Fibroblast of skin of back (primary cell): ENCODE measurements around the gene THOC6. TPM values are rescaled to one million over a fixed set of nuclear protein-coding genes. Genes with fewer than 3 reads are reported as not detected.
A peak's percentile ranks its signal among the peaks of the same experiment; 100 is the strongest.

Experiments used
- DNase-seq: peaks from one replicate; pipeline ENCODE4 v3.0.0-alpha.2; 2013
- polyA plus RNA-seq, 2 experiments: library from polyadenylated mRNA; unstranded; fragments of 120-200 nt; gene quantifications; one replicate each; pipeline ENCODE4 v1.2.1, GENCODE V29; 2013; ENCODE audit not compliant: insufficient read length in 2 of 2

The THOC6 gene
- 27.3 TPM for polyA plus RNA-seq (2013, experiment 1 of 2; ENCODE audit: insufficient read length)
- 21.9 TPM for polyA plus RNA-seq (2013, experiment 2 of 2; ENCODE audit: insufficient read length)

GRCh38 chr16:3023669-3024478 is at the start of gene THOC6, which contains the start of gene HCFC1R1:
Gene THOC6, plus strand, starts transcription at chr16:3024035. Its CDS starts 292 bp downstream, at chr16:3024327.
Gene HCFC1R1, minus strand, starts transcription at chr16:3023942. Its CDS starts 1 bp downstream, at chr16:3023941.
- DNase-seq: peak; percentile 97

DNA sequence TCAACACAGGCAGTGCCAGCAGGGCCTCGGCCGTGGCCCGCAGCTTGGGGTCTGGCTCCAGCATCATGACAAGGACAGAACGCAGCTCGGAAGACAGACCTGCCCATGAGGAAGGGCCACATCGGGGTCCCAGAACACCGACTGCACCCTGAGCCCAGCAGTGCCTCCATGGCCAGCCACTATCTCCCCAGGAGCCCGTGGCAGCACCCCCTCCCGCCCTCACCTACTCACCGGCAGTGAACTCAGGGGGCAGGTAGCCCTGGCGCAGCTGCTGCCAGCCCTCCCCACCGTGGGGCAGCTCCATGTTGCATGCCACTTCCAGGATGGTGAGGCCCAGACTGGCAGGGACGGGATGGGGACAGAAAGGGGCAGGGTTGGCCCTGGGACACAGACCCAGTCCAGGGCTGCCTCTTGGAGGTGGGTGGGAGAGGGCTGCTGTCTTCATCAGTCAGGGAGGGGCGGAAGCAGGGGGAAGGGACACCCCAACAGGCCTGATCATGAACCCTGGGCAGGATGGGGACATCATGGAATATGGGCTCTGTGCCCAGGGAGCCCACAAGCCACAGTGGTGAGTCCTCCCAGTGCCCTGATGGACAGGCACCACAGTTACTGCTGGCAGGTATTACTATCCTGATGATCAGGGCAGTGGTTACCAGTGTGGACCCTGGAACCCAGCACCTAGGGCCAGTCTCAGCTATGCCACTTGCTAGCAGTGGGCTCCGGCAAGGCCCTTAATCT is 49.3 kb upstream of the THOC6 start:
- DNase-seq: no peak

DNA sequence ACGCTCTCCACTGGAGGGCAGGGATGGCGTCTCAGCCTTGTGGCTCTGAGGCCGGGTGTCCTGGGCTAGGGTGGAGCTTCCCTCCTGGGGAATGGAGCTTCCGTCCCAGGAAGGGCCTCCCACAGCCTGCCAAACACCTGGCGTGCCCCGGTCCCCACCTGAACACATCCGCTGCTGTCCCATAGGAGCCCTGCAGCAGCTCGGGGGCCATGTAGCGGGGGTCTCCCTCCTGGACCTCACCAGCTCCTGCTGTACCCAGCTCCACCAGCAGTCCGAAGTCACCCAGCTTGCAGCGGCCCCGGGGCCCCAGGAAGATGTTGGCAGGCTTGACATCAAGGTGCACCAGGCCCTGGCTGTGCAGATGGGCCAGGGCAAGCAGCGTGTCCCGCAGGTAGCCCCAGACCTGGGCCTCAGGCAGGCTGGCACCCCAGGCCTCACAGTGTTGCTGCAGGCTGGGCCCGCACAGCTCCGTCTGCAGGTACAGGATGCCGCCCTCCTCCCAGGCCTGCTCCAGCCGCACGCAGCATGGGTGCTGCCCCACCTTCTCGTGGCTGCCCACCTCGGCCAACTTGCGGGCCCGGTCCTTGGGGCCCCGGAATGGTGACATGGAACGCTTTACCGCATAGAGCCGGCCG is 48.6 kb upstream of the THOC6 start:
- DNase-seq: no peak

DNA sequence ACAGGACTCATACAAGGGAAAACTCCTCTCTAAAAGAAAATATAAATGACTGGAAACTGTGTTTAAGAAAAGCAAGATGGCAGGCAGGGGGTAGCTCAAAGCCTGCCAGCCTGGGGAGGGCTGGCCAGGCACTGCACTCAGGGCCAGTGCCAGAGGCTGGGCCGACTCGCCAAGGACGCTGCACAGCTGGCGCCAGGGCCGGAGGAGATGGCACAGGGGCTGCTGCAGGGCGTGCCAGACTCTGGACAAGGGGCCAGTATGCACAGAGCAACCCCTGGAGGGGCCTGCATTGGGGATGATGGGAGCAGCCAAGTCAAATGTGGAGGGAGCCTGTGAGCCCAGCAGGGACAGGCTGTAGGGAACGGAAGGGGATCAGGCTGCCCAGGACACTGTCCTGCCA is 47.6 kb upstream of the THOC6 start:
- DNase-seq: no peak

DNA sequence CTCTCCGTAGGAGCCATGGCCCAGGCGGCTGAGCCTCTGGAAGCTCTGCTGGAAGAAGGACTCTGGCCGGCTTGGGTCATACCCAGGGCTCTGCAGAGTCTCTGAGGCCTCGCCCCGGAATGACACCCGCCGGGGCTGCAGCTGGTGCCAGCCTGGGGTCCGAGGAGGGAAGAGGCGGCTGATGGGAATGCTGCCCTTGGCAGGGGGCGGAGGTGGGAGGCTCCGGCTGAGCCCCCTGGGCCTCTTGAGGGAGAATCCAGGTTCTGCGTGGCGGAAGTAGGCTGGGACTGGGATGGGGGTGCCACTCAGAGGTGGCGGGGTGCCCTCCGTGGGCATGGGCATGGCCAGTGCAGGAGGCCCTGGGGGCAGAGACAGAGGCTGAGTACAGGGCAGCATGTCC is 47.2 kb upstream of the THOC6 start:
- DNase-seq: no peak

DNA sequence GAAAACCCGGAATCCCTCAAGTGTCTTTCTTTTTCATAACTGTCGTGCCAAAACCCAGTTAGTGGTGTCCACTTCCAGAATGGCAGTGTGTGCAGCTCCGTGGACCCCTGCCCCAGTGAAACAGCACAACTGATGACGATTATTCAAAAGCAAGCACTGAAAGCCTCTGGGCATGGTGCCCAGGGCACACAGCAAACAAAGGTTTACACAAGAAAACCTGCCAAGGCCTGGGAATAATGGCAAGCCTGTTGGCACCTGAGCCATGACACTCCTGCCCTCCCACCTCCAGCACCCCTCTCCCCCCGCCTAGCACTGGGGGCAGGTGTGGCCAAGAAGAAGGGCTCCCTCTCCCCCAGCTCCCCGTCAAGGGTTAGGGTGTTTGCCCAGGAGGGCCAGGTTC is 46.4 kb upstream of the THOC6 start:
- no peak for DNase-seq

- no peak for DNase-seq
These were observed 44.1 kb upstream of the THOC6 start for GRCh38 chr16:2979669-2980226.

- peak; percentile 83 for DNase-seq
These were observed 43.3 kb upstream of the THOC6 start, which contains the start of gene PKMYT1 for GRCh38 chr16:2980227-2981176. Gene PKMYT1, minus strand, starts transcription at chr16:2980446. Its CDS starts 789 bp downstream, at chr16:2979657.

GRCh38 chr16:2981177-2981898 is 42.5 kb upstream of the THOC6 start:
- no peak for DNase-seq

DNA sequence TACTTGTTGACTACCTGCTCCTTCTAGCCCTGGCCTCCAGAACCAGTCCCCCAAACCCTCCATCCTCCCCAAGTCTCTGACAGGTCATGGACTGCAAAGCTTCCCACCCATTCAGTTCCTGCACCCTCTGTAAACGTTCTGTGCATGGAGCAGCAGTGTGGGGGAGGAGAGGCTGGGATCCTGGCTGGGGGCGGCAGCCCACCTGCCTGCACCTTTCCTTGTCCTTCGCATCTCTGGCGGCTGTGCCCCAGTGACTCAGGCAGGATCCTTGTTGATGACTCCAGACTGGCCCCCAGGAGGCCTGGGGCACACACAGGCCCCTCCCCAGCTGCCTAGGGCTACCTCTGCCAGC is 42.0 kb upstream of the THOC6 start:
- DNase-seq: no peak

DNA sequence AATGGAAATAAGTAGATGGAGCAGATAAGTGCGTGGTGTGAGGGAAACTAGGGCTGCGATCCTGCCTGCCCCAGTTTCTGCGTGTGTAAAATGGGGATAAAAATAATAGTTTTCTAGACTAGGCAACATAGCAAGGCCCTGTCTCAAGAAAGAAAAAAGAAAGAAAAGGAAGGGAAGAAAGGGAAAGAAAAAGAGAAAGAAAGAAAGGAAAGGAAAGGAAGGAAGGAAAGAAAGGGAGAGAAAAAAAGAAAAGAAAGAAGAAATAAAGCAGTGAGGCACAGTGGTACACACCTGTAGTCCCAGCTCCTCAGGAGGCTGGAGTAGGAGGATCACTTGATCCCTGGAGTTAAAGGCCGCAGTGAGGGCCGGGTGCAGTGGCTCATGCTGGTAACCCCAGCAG is 41.4 kb upstream of the THOC6 start:
- no peak for DNase-seq

- DNase-seq: peak; percentile 82
These were observed 40.1 kb upstream of the THOC6 start for GRCh38 chr16:2983706-2984136.

DNA sequence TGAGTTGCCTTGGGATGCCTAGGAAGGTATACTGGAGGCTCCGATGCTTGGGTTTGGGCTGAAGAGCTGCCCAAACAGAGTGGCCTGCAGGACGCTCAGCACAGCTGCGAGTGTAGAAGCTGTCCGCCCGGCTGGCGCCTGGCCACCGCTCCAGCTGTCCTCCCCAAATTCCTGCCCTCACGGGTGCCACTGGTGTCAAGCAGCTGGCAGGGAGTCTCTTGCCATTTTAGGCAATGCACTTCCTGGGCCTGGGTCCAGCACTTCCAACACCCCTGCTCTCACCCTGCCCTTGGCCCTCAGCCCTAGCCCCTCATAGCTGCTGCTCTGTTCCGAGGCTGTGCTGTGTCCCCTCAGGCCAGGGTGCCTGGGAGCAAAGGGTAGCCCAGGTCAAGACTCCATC is 38.4 kb upstream of the THOC6 start:
- no peak for DNase-seq

DNA sequence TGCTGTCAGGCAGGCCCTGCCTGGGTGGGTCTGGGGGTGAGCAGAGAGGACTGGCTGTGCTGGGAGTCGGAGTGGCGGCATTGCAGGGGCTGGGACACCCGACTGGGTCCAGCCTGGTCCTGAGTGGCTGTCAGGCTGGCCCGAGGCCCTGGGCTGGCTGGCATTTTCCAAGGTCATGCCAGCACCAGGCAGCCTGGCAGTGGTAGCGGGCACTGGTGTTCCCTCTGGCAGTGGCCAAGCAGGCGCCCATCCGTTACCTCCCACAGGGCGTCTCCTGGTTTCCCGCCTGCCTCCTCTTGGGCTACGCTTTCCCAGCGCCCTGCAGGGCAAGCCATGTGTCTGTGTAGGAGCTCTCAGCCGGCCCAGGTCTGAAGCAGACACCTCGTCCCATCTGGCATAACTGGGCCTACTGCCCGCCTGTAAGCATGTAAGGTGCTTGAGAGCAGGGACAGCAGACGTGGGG is 37.9 kb upstream of the THOC6 start:
- DNase-seq: no peak

- no peak for DNase-seq
These were observed 37.1 kb upstream of the THOC6 start for GRCh38 chr16:2986623-2987188.

DNA sequence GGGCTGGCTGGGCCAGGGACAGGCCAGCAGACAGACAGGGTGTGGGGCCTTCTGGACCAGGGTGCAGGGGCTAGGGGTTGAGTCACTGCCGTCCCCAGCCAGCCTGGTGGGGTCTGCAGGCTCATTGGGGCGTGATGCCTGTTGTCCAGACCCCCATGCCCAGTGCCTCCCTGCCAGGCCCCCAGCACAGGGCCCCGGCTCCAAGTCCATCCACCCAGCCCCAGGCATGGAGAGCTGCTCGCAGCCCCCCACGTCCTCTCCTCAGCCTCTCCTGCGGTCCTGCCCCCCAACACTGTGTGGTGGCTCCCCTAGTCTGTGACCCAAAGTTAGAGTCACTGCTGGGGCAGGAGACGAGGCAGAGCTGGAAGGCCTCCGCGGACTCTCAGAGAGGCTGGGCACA is 36.5 kb upstream of the THOC6 start:
- DNase-seq: no peak

DNA sequence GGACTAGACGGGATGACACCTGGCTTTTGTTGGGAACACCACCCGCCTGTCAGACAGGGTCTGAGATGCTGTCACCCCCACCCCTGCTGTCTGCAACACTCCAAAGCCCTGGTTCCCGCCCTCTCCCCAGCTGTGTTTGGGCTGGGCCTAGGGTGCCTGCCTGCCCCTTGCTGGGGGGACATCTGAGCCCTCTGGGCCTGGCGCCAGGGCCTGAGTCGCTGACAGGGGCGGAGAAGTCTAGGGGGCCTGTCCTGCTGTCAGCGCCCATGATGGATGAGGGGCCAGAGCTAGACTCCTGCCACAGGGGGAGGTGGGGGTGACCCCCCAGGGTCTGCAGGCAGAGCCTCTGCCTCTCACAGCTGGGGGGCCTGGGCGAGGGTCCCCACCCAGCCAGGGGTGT is 36.0 kb upstream of the THOC6 start:
- DNase-seq: peak; percentile 8

- no peak for DNase-seq
These were observed 35.2 kb upstream of the THOC6 start for GRCh38 chr16:2988590-2989099.

DNA sequence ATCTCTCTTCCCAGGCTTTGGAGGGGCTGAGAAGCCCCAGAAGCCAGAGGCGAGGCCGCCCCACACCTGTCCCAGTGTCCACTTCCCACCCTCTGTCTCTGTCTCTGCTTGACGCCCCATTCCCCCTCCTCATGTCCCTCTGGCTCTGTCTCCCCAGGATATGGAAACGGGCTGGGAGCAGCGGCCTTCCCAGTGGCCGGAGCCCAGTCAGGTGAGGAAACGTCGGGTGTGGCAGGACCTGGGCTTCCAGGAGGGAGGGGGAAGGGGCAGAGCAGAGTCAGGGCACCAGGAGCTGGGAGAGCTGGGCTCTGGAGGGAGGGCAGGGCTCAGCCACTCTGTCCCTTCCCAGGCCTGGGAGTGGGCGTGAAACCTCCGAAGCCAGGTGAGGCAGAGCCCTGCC is 32.9 kb upstream of the THOC6 start:
- no peak for DNase-seq

DNA sequence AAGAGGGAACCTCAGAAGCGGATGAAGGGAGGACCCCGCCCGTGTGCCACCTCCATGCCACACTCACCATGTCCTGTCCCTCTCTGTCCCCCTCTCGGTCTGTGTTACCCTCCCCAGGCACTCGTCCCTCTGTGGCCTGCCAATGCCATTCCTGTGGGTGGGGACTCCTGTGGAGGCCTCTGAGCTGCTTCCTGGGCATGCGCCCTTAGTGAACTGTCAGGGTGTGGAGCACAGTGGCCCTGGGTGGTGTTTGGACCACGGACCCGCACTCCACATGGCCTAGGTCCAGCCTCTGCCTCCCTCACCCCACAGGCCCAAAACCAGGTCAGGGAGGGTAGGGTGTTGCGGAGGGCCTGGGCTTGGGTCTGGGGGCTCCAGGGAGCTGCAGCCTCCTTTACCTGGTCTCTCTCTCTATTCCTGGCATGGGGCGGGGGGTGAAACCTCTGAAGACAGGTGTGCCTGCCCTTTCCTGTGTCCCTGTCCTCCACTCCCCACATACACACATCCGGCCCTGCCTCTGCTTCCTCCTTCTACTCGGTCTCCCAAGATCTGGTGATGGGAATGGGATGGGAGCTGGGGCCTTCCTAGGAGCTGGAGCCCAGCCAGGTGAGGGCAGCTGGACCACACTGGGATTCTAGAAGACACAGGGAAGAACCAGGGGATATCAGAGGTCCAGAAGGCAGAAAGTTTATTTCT is 32.1 kb upstream of the THOC6 start:
- no peak for DNase-seq
